ENCODE measurements around the gene DMWD. TPM values are rescaled to one million over a fixed set of nuclear protein-coding genes. Genes with fewer than 3 reads are reported as not detected.
A peak's percentile ranks its signal among the peaks of the same experiment; 100 is the strongest.

Gene DMWD
- total and polyA plus RNA-seq, 2 of the 4 experiments (the other 2 are of a cell fraction) = 9.7 to 28.5 TPM

- Histone ChIP-seq H2BK15ac (ENCODE audit: low read depth, low read length) (peak overlapping the region; percentile 36; the same call in 1 of the 3 replicates), H2BK20ac (ENCODE audit: low read depth, low read length) (no peak overlapping the region; the same call in 1 of the 2 replicates), H3K23ac (ENCODE audit: low read depth, low read length) (peak overlapping the region; percentile 91), H4K8ac (ENCODE audit: low read depth in 2 of 2, low read length in 2 of 2) (peak overlapping the region; percentile 15 to 86; a peak in 3 of 4 replicates), H3K18ac (ENCODE audit: low read depth, low read length) (peak overlapping the region; percentile 62), H4K20me1 (ENCODE audit: insufficient read depth, low read length) (peaks cover 12% of the 10 kb centered on the region), H2AFZ (replicated peaks; ENCODE audit: low read length, poor library complexity) (peak overlapping the region; percentile 88), H3K36me3 (ENCODE audit: control insufficient read depth, insufficient read depth, low read length) (peaks cover 4% of the 10 kb centered on the region; the same call in 1 of the 2 replicates), H3K27me3 (ENCODE audit: control insufficient read depth, insufficient read depth, low read length) (no peaks in the 10 kb centered on the region), H3K9me3 (ENCODE audit: control insufficient read depth, insufficient read depth, low read length) (no peaks in the 10 kb centered on the region), H3K27ac (ENCODE audit: insufficient read depth, low read length) (peak overlapping the region; percentile 78), H3K4me2 (ENCODE audit: low read depth, low read length) (peak overlapping the region; percentile 86), H3K79me1 (ENCODE audit: low read depth in 1 of 2, low read length in 2 of 2) (peaks cover 0 to 20% of the 10 kb centered on the region in 2 experiments; a peak in 1 of 4 replicates), H2AK5ac (ENCODE audit: low read depth, low read length) (peak overlapping the region; percentile 81), H3K9me1 (ENCODE audit: insufficient read depth, low read length) (no peaks in the 10 kb centered on the region; the same call in 1 of the 2 replicates), H3K4me3 (ENCODE audit: insufficient read depth, low read depth, low read length) (peak overlapping the region; percentile 62), H2BK120ac (ENCODE audit: low read depth, low read length) (peak overlapping the region; percentile 63; the same call in 1 of the 2 replicates), H2BK5ac (ENCODE audit: low read depth, low read length, poor library complexity, severe bottlenecking) (peak overlapping the region; percentile 83), H3K56ac (ENCODE audit: extremely low read depth, insufficient read depth, low read length) (peak overlapping the region; percentile 66), H3K9ac (ENCODE audit: low read depth, low read length) (peak overlapping the region; percentile 62), H3K14ac (replicated peaks; ENCODE audit: low read depth, low read length) (peak overlapping the region; percentile 88), H3K4me1 (ENCODE audit: control insufficient read depth, insufficient read depth, low read length) (peaks cover 22% of the 10 kb centered on the region), H4K91ac (ENCODE audit: insufficient read depth, low read depth, low read length) (peak overlapping the region; percentile 86), H4K5ac (ENCODE audit: low read depth, low read length) (peak overlapping the region; percentile 46), H2AK9ac (replicated peaks; ENCODE audit: low read depth, low read length, poor library complexity) (peak overlapping the region; percentile 98), H3K4ac (ENCODE audit: low read depth, low read length) (peak overlapping the region; percentile 85)
- DNase-seq (peak; percentile 16), ATAC-seq (ENCODE audit: low read depth) (no peak)
- intact Hi-C loops (cut with micrococcal nuclease) (loop anchor here (2.0 kb wide), 1 partner anchor 36 kb away; the partner anchor contains the start of gene FBXO46), dilution Hi-C loops (cut with HindIII; ENCODE audit: low sequenced_read_pairs, unreplicated experiment) (no loop called here), in situ Hi-C loops (cut with MboI; ENCODE audit: low sequenced_read_pairs) (no loop called here)
- 6% methylated on average over 13 of the region's 24 CpGs; no CpG with 5 or more reads in 1 of the 2 experiments for WGBS, 2 experiments (ENCODE audit: extremely low coverage in 2 of 2, insufficient read length in 1 of 2)
- CTCF ChIA-PET = interaction anchor here (0.6 to 1.2 kb wide), 3 partner anchors 32 to 221 kb away, joined by 3 to 6 read pairs (median 4); no protein-coding TSS in a partner anchor
- POLR2A ChIA-PET (ENCODE audit: unreplicated experiment) = interaction anchor here (0.6 kb wide), 1 partner anchor 24 kb away, joined by 4 read pairs; no protein-coding TSS in a partner anchor
- BruUV-seq (replicated peaks) = no TSS peak
- TF ChIP-seq USF2 (IDR thresholded peaks at IDR 0.05; ENCODE audit: low read depth, low read length) (no peak), POLR2A (IDR thresholded peaks at IDR 0.05; ENCODE audit: low read depth, low read length) (no peak), CHD1 (IDR thresholded peaks at IDR 0.05; ENCODE audit: low read depth, low read length) (no peak)
Measured at GRCh38 chr19:45766869-45767346, 25.7 kb downstream of the DMWD start.
